DMS53 (cell line): ENCODE data around the gene HSD11B1L.
A peak's percentile ranks its signal among the peaks of the same experiment; 100 is the strongest.
"Not testable (repeated sequence)": the region's sequence is repeated elsewhere in the genome, so short reads cannot be mapped to it uniquely, and the experiment has no call there.

ENCODE experiments used
- DNase-seq: peaks from one replicate; lab custom pipeline; 2025; lab: John Stamatoyannopoulos, UW

HSD11B1L gene

GRCh38 chr19:5700455-5701092, 19.7 kb downstream of the HSD11B1L start:
- DNase-seq = no peak

- DNase-seq = not testable (repeated sequence)
Measured at GRCh38 chr19:5702053-5702410, 21.2 kb downstream of the HSD11B1L start.

DNA sequence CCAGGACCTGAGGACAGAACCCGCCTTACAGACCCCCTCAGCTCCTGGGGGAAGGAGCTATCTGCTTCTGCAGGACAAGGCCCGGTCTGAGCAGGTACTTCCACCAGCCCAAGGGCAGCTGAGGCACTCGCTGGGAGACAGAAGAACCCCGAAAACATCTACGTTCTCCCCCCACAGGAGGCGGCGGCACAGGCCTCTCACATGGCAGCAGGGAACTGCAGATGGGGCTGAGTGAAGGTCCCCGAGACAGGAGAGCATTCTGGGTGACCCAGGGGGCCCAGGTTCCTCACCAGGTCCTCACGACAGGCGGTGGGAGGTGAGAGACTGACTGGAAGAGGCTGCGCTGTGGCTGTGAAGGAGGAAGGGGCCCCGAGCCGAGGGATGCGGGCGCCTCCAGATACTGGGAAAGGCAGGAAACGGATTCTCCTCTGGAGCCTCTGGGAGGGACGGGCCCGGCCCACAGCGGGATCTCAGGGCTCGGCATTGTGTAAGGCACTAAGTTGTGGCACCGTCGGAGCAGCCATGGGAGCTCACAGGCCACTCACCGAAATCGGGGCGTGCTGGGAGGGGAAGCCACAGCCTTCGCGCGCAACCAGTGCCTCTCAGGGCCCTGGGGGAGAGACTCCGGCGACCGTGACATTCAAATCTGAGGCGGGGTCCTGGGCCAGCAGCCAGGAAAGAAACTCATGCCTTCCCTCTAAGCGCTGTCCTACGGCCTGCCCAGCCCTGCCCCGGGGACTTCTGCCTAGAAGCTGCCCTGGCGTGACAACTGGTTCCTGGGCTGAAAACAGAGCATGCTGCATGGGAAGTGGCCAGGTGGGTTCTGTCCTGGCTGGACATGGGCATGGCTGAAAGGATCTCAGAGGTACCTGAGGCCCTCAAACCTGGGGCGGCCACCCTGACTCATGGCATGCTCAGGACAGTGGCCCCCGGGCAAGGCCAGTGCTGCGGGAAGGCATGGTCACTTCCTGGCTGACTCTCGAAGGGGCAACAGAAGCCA, 23.3 kb downstream of the HSD11B1L start:
- no peak for DNase-seq

GRCh38 chr19:5705552-5705951, 24.7 kb downstream of the HSD11B1L start:
- DNase-seq = no peak

- DNase-seq = no peak
Measured at GRCh38 chr19:5706876-5707573, 26.2 kb downstream of the HSD11B1L start.

DNA sequence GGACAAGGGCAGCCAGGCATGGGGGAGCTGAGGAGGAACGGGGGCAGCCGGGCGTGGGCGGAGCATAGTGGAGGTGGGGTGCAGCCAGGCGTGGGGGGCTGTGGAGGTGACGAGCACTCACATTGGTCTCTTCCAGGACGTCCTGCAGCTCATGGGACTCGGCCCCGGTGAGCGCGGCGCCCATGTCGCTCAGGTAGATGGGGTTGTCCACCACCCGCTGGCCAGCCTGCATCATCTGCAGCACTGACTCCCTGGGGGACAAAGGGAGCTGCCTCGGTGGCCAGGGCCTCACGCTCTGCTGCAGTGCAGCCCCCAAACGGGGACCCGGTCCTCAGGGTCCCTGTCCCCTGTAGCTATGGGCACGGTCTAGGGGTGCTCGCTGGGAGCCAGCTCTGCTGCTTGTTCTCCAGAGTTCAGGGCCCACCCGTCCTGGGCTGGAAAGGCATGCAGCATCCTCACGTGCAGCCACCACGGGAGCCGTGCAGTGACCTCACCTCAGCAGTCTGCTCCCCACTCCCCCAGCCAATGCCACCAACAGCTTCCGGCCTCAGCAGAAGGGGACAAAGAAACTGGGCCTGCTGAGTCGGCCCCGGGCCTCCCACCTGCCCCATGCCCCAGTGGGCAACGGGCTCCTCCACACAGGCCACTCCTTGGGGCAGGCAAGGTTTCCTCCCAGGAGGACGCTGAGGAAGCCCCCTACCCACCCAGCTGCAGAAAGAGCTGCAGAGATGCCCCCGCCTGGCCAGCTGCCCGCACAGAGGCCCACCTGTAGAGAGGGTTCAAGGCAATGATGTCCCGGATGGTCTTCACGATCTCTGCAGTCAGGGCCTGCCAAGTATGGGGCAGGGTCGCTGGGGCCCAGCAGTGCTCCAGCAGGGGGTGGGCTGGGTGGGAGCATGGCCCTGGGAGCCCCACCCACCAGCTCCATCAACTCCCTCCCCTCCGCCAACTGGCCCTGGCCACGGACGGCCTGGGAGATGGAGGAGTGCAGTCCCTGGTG, 27.0 kb downstream of the HSD11B1L start:
- no peak for DNase-seq

DNA sequence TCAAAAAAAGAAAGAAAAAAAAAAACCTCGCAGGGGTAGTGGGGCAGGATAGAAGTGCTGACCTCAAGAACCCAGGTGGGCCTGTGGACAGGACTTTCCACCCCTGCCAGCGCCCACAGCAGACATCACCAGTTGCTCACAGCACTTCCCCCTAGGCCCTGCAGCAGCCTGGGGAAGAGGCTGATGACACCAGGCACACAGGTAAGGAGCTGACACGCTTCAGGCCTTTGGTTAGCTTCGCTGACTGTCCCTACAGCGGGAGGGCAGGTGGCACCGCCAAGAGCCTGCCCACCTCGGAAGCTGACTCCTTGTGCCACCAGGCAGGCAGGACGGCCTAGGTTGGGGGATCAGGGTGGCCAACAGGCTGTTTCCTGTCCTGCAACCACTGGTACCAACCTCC, 30.2 kb downstream of the HSD11B1L start:
- no peak for DNase-seq

DNA sequence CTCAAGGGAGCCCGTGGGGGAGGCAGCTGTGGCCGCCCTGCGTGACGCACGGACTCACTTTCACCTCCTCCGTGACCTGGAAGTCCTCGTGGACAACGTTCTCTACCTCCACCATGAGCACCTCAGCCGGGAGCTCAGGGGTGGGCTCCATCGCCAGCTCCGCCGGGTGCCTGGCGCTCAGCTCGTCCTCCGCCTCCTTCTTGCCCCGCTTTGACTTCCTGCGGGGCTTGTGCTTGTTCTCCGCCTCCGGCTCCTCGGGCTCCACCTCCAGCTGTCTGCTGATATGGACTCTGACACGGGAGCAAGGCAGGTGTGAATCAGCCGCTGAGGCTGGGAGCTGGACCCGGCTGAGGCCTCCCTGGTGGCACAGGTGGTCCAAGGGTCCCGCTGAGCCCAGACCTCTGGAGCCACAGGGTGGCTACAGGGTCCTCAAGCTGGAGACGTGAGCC, 30.9 kb downstream of the HSD11B1L start:
- DNase-seq = no peak

GRCh38 chr19:5713228-5713627, 32.4 kb downstream of the HSD11B1L start:
- DNase-seq = no peak

GRCh38 chr19:5714816-5715215, 34.0 kb downstream of the HSD11B1L start:
- DNase-seq = no peak

DNA sequence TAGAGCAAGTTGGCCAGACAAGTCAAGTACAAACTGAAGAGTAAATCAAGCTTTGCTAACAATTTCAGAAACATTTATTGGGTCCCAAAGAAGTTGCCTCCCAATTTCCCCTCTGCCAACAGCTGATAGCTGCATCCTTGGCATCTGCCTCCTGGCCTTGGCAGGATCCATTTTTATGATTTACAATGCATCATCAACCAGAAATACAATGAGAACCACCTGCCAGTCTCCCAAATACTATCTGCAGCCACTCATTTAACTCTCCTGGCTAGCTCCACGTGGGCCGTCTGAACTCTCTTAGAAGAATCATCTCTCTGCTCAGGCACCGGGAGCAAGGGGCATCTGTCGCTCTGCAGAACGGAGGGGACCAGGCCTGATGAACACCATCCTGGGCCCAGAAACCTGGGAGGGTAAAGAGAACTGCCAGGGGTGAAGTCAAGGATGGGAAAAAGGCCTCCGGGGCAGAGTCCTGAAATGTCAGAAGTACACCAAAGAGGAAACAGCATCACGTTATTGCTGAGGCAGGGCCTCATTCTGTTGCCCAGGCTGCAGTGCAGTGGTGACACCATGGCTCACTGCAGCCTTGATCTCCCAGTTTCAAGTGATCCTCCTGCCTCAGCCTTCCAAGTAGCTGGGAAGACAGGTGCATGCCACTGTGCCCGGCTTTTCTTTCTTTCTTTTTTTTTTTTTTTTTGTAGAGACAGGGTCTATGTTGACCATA, 36.5 kb downstream of the HSD11B1L start:
- no peak for DNase-seq

- no peak for DNase-seq
Measured at GRCh38 chr19:5718037-5718578, 37.3 kb downstream of the HSD11B1L start.

- peak; percentile 65 for DNase-seq
Measured at GRCh38 chr19:5718579-5719273, 37.9 kb downstream of the HSD11B1L start.

GRCh38 chr19:5719274-5719960, 38.6 kb downstream of the HSD11B1L start:
- peak; percentile 55 for DNase-seq

- peak; percentile 98 for DNase-seq
Measured at GRCh38 chr19:5719961-5720790, 39.3 kb downstream of the HSD11B1L start, which contains the start of the genes CATSPERD and LONP1. CATSPERD (plus strand) TSS chr19:5720637; CDS start chr19:5720738, 101 bp downstream. LONP1 (minus strand) TSS chr19:5720146; CDS start chr19:5720132, 14 bp downstream.

DNA sequence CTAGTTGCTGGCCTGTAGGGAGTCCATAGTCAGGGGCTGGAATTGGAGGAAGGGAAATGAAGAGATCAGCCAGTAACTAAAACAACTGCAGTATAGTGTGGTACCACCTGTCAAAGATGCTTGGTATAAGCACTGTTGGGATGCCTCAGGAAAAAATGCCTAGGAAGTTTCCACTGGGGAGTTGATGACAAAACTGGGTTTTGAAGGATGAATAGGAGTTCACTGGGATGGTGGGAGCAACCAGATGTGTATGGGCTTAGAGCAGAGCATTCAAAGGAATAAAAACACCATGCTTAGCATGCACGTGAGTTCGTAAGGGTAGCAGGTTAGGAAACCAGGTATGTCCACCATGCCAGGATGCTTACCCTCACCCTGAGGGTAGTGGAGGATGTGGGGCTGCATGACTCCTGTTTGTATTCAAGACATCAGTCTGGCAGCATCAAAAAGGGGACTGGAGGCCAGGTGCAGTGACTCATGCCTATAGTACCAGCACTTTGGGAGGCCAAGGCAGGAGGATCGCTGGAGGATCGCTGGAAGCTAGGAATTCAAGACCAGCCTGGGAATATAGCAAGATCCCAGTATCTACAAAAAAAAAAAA, 46.7 kb downstream of the HSD11B1L start:
- no peak for DNase-seq

DNA sequence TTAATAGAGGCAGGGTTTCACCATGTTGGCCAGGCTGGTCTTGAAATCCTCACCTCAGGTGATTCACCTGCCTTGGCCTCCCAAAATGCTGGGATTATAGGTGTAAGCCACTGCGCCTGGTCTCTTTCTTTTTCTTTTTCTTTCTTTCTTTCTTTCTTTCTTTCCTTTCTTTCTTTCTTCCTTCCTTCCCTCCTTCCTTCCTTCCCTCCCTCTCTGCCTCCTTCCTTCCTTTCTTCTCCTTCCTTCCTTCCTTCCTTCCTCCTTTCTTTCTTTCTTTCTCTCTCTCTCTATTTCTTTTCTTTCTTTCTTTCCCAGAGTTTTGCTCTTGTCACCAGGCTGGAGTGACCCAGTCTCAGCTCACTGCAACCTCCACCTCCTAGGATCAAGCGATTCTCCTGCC, 52.3 kb downstream of the HSD11B1L start:
- DNase-seq = not testable (repeated sequence)
